Epithelial cell of esophagus (primary cell): Measurements from ENCODE around the gene HOXB7.

ENCODE experiments used
- DNase-seq: peaks from one replicate; pipeline ENCODE4 v3.0.0; 2010; ENCODE audit warnings: low read depth
- H3K4me3 ChIP-seq: 2 replicates; pipeline ENCODE4 v1.5.1; 2011; ENCODE audit warnings: mild to moderate bottlenecking, low read length, control low read depth
- CTCF ChIP-seq: IDR thresholded peaks from 2 replicates; pipeline ENCODE4 v1.5.1; 2011; ENCODE audit warnings: low read depth, mild to moderate bottlenecking, low read length, control low read depth, inconsistent platforms; ENCODE audit not compliant: insufficient read depth; ENCODE audit errors: missing control alignments

The HOXB7 gene

GRCh38 chr17:48600244-48601098 is 10.3 kb downstream of the HOXB7 start:
- no peak for DNase-seq
- TF ChIP-seq CTCF: no peak
- H3K4me3 ChIP-seq: no peak overlapping the region

- no peak for TF ChIP-seq CTCF
- no peak overlapping the region for H3K4me3 ChIP-seq
- DNase-seq: no peak
Measured at GRCh38 chr17:48599354-48599753, 11.5 kb downstream of the HOXB7 start.

GRCh38 chr17:48598736-48599135 is 12.1 kb downstream of the HOXB7 start:
- TF ChIP-seq CTCF: no peak
- H3K4me3 ChIP-seq: no peak overlapping the region
- no peak for DNase-seq

GRCh38 chr17:48597778-48598631 is 12.8 kb downstream of the HOXB7 start:
- TF ChIP-seq CTCF: no peak
- no peak overlapping the region for H3K4me3 ChIP-seq
- DNase-seq: no peak

- no peak for DNase-seq
- TF ChIP-seq CTCF: no peak
- no peak overlapping the region for H3K4me3 ChIP-seq
Measured at GRCh38 chr17:48597528-48597777, 13.4 kb downstream of the HOXB7 start.

- TF ChIP-seq CTCF: no peak
- H3K4me3 ChIP-seq: no peak overlapping the region
- no peak for DNase-seq
Measured at GRCh38 chr17:48596735-48597527, 13.9 kb downstream of the HOXB7 start.
